Stimulated activated CD4-positive, alpha-beta T cell treated with anti-CD3 and anti-CD28 coated beads, Interleukin-15, amount 100 ng/mL, for 24 hours (primary cell): Measurements from ENCODE around the gene NYNRIN.
"Not testable (repeated sequence)": the region's sequence is repeated elsewhere in the genome, so short reads cannot be mapped to it uniquely, and the experiment has no call there.

Experiments
- DNase-seq: peaks from one replicate; pipeline ENCODE4 v3.0.0-alpha.2; 2020

Gene NYNRIN

DNA sequence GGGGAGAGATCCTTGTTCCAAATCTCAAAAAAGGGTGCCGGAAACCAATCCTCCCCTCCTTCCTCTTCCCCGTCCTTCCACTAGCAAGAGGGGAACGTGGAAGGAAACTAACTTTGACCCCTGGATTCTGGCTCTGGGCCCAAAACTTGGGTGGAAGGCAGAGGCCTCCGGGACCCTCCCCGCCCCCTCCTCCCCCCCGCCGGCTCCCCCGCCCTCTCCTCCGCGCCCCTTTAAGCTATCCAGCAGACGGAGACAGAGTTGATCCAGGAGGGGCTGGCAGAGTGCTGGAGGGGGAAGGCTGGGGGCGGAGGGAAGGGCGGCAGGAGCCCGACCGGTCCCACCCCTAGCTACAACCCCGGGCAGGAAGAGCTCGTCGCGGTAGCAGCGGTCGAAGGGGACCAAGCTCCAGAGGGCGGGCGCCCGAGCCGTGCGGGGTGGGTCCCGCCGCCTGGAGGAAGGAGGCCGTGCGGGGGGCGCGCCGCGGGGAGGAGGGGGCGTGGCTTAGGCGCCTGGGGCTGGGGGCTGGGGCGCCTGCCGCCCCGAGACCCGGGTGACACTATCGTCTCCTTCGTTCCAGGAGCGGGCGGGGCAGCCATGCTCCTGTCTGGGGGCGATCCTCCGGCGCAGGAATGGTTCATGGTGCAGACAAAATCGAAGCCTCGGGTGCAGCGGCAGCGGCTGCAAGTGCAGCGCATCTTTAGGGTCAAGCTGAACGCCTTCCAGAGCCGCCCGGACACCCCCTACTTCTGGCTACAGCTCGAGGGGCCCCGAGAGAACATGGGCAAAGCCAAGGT, at the start of gene NYNRIN:
Gene NYNRIN (plus strand): TSS at position 351 of the 794 bp plus-strand sequence. CDS start 244 bp downstream, at position 595.
- DNase-seq: peak; percentile 39

DNA sequence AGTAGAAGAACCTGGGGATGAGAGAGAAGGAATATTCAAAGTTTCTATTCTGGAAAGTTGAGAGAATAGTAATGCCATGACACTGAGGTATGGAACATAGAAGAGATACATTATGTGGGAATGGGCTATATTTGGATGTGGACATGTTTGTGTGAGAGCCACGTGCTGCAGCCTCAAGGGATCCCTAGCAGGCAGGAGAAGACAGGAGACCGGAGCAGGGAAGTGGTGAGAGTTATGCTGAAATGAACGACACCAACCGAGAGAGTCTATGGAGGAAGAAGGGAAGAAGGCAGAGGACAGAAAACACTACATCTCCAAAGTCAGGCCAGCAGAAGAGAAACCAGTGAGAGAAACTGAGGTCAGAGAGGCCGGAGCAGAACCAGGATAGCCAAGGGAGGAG, 49.1 kb upstream of the NYNRIN start:
- no peak for DNase-seq

DNA sequence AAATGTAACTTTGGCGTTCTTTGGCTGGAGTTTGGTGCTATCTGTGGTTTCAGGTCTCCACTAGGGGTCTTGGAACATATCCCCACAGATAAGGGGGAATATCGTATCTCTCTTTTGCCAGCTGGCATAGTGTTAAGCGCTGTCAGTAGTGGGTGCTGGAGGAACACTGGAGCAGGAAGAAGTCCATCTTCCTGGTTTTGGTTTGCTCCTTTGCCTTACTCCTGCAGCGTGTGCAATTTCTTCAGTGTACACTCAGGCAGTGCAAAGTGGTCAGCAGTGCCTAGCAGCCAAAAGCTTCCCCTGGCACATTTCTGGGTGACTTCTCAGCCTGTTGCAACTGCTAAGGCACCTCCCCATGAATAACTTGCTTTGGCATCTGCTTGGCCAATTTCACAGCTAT, 47.3 kb upstream of the NYNRIN start:
- DNase-seq: no peak

DNA sequence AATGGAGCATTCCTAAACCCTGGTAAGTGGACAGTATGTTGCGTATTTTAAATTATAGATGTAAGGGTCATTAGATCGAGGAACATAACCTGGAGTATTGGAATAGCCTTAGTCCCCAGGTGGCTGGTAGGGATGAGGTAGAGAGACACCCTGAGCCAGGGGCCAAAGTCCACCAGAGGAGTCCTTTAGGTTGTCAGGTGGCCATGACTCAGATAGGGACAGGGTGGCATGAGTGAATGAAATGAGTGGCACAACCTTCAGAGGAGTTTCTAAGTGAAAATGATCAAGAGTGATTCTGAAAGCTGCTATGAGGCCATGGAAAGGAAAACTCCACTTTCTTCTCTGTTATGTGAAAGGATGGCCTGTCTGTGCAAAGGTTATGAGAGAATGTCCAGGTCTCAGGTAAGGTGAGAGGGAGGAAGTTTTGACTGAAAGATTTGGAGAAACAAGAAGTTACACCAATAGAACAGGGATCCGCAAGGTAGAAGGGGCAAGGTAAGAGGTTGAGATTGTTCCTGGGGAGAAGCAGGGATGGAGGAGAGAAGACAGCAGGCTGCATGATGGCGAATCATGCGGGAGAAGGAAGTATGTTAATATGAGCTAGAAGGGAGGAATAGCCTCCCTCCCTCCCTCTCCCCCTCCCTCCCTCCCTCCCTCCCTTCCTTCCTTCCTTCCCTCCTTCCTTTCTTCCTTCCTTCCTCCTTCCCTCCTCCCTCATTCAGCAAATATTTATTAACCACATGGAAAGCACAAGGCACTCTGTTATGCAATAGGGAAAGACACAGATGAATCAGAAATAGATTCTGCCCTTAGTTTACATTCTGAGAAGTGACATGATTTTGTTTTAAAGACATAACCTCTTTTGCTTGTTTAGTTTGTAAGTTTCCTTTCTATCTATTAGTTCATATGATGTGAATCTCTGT, 45.0 kb upstream of the NYNRIN start:
- no peak for DNase-seq

DNA sequence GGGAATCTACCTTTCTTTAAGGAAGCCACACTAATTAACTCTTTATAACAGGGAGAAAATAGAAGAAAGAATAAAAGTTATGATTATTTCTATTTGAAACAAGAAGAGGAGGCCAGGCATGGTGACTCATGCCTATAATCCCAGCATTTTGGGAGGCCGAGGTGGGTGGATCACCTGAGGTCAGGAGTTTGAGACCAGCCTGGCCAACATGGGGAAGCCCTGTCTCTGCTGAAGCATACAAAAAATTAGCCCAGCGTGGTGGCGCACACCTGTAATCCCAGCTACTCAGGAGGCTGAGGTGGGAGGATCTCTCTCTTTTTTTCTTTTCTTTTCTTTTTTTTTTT, 44.3 kb upstream of the NYNRIN start:
- DNase-seq: not testable (repeated sequence)

DNA sequence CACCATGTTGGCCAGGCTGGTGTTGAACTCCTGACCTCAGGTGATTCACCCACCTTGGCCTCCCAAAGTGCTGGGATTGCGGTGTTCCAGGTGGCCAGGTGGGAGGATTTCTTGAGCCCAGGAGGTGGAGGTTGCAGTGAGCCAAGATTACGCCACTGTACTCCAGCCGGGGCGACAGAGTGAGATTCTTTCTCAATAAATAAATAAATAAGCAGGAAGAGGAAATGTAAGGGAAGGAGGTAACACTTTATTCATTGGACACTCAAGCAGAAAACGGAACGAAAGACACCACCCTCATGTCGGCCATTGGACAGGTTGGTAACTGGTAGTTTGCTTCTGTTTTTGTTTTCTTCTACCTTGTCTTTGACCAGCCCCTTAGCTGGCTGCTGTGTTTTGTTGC, 43.8 kb upstream of the NYNRIN start:
- DNase-seq: no peak

DNA sequence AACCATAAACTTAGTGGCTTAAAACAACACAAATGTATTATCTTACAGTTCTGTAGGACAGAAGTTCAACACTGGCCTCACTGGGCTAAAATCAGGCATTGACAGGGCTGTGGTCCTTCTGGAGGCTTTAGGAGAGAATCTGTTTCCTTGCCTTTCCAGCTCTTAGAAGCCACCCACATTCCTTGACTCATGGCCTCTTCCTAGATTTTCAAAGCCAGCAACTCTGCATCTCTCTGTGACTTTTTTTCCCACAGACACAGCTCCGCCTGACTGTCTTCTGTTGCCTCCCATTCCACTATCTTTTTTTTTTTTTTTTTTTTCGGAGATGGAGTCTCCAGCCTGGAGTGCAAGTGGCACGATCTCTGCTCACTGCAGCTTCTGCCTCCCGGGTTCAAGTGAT, 42.6 kb upstream of the NYNRIN start:
- no peak for DNase-seq

DNA sequence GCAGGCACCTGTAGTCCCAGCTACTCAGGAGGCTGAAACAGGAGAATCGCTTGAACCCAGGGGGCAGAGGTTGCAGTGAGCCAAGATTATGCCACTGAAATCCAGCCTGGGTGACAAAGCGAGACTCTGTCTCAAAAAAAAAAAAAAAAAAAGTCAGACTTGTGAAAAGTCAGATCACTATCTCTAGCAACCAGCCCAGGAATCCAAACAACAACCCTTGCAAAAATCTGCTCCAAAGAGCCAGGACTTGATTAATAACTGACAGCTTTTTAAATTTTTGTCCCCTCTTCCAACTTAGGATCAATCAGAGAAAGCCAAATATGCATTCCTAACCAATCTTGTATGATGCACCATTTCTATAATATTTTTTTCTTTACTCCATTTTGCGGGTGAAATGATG, 38.5 kb upstream of the NYNRIN start:
- no peak for DNase-seq

DNA sequence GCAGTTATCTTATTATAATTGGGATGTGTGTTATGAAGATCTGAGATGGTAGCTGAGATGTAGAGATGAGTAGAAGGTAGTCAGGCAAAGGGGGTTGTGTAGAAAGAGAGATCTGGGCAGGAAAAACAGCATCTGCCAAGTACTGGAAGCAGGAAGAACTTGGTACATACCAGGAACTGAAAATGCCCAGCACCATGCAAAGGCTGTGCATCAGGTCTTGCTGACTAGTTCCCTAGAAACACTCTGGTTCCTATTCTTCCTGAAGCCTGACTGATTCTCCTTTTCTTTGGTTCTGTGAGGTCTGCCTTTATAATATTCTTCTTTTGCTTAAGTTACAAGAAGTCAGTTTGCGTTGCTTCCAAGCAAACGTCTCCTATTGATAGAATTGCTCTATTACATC, 37.5 kb upstream of the NYNRIN start:
- DNase-seq: no peak

DNA sequence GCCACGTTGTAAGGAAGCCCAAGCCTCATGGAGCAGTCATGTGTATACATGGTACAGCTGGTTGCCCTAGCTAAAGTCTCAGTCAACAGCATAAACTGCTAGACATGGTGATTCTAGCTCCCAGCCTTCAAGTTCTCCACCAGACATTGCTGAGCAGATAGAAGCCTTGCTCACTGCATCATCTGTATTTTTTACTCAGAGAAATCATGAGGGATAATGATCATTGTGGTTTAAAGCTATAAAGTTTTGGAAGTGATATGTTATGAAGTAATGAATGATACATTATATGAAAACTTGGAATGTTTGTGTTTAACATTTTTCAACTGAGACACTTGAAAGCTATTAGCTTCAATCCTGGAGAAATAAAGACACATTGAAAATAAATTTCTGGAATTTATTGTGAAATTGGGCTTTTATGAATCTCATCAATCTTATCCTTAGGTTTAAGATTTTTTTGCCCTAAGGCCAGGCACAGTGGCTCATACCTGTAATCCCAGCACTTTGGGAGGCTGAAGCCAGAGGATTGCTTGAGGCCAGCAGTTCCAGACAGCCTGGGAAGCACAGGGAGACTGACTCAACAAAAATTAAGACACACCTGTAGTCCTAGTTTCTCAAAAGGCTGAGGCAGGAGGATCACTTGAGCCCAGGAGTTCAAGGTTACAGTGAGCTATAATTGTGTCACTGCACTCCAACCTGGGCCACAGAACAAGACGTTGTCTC, 36.4 kb upstream of the NYNRIN start:
- DNase-seq: no peak

DNA sequence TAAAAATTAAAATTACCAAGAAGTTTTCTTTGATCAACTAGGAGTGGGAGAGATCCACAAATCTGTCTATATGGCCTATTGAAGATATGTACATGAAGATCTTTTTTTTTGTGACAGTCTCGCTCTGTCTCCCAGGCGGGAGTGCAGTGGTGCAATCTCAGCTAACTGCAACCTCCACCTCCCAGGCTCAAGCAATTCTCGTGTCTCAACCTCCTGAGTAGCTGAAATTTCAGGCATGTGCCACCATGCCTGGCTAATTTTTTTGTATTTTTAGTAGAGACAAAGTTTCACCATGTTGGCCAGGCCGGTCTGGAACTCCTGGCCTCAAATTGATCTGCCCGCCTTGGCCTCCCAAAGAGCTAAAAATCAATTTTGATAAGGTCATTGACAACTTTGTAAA, 35.4 kb upstream of the NYNRIN start:
- no peak for DNase-seq

DNA sequence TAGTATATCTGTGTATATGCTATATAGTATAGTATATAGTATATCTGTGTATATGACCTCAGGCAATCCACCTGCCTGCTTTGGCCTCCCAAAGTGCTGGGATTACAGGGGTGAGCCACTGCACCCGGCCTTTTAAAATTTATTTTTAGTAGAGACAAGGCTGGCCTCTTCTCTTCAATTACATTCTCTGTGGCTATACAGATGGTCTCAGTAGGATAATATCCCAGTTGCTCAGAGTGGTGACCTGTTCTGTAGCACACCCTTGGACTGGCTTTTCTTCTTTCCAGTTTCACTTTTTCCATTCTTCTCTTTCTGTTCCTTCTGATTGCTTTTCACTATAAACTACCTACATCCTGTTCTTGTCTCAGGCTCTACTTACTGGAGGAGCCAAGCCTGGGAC, 34.0 kb upstream of the NYNRIN start:
- DNase-seq: no peak

DNA sequence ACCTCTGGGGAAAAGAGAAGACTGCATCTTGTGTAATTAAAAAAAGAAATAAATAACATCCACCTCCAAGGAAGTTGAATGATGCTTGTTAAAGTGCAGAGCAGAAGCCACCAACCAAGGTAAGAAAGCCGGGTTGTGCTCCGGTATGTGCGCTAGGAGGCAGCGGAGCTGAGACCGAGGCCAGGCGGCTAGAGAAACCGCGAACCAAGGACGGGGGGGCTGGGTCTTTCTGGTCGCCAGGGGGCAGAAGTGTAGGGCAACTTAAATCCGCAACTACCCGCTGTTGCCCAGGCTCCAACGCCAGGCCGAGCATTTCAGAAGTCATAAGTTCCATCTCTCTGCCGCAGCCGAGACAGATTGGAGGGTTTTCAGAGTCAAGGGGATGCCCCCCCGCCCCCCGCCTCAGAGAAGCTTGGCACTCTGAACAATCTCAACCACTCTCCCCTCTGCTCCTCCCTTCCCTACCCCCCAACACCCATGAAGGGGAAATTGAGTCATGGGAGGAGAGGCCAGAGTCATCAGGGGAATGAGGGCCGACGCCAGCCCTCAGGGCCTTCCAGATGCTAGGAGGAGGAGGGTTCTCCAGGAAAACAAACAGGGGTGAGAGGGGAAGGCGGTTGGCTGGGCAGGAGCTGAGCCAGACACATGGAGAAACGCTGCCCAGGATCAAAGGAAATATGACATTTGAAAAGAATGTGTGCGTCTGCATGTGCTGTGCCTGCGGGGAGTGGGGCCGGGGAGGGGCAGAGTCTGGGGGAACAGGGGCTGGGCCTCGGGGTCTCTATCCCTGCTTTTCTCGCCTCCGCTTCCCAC, 33.0 kb upstream of the NYNRIN start:
- peak; percentile 81 for DNase-seq

DNA sequence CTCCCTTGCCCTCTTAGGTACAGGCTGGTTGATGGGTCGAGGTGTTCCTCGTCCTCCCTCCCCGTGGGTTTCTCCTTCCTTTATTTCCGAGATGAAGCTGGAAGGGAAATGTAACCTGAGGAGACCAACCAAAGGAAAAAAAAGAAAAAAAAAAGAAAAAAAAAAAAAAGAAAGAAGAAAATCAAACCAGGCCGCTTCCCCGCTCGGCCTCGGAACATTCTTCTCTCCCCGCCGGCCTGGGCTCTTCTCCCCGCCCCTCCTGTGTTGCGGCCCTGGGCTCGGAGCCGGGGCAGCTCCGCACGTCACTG, 32.4 kb upstream of the NYNRIN start:
- no peak for DNase-seq

DNA sequence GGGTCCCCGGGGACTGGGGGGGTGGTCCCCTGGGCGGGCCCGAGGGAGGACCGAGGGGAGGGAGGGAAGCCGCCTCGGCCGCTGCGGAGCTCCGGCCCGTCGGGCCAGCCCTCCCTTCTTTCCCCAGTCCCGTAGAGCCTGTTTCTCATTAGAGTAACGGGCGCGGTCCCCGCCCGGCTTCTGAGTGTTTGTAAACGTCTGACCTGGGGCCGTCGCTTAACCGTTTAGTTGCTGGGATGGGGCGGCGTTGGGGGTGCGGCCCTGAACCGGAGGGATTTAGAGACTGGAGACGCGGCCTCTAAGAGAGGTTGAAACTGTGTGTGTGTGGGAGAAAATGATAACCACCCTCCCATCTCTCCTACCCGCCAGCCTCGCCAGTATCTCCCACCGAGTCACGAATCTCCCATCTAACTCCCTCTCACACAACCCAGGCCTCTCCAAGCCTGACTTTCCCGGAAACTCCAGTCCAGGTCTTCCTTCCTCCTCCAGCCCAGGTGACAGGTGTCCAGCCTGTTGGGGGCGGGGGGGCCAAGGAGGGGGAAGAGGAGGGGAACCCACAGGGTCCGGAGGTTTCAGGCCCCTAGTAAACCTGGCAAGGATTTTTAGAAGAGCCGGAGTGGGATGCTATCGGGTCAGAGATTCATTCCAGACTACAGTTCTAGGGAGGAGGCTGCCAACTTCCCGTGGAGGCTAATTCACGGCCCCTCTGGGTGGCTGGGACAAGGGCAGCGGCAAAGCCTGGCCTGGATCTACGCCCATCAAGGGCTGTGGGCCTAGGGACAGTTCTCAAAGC, 31.9 kb upstream of the NYNRIN start:
- peak; percentile 47 for DNase-seq

DNA sequence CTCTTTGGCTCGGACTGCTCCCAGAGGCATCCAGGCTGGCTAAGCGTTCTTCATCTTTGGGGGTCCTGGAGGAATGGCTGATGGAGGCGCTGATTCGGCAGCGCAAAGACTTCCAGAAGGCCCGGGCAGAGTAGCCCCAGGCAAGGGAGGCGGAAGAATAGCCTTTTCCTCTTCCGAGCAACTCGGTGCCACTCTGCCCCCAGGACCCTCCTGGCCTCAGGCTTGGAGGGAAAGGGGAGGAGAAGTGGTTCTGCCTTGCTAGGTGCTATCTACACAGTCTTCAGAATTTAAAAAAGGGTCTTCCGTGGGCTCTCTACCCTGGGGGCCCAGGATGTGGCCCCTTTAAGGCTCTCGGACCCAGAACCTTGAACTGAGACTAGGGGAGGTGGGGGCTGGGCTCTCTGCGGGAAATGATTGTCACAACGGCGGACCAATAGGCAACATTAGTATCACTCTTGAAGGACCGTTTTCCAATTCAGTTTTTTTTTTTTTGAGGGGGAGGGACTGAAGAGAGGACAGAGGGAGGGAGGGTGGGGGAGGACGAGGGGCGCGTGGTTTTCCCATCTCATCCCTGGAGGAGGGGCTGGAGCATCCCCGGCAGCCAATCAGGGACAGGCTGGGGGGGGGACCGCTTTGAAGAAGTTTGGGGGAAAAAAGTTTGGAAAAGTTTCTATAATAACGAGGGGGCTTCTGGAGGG, 31.1 kb upstream of the NYNRIN start, which contains the start of gene NFATC4:
Gene NFATC4 (plus strand): TSS at position 671 of the 698 bp plus-strand sequence. CDS start 157 bp downstream, outside the sequence.
- peak; percentile 39 for DNase-seq

DNA sequence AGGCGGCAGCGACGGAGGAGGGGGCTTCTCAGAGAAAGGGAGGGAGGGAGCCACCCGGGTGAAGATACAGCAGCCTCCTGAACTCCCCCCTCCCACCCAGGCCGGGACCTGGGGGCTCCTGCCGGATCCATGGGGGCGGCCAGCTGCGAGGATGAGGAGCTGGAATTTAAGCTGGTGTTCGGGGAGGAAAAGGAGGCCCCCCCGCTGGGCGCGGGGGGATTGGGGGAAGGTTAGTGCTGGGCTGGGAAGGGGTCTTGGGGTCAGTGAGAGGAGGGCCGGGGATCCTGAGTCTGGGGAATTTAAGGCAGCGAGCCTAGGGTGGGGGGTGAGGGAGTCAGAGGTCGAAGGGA, 30.6 kb upstream of the NYNRIN start:
- DNase-seq: no peak

DNA sequence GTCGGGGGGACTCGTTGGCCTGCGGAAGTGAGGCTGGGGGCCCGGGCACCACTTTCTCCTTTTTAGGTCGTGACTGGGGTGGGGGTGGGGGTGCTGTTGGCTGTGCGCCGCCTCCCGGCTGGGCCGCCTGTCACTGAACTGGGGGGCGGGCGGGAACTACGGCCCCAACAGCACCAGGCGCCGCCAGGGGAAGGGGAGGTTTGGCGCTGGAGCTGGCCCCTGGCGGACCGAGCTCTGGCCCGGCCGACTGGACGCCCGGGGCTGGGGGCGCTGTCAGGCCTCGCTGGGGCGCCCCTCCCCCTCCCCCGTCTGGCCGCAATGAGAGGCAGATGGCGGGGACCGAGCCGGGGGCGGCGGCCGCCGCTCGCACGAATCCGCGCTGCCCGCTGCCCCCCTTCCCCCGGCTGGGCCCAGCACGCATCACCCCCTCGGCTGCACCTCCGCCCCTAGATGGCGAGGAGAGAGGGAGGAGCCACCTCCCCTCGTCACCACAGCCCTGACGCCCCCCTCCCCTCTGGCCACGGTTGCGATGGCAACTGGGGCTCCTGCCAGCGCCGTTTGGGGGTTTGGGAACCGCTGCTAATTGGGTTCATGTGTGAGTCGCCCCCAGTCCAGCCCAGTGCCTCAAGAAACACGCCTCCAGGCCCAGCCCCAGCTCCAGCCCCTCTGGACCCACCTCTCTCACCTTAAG, 30.1 kb upstream of the NYNRIN start:
- DNase-seq: peak; percentile 19

DNA sequence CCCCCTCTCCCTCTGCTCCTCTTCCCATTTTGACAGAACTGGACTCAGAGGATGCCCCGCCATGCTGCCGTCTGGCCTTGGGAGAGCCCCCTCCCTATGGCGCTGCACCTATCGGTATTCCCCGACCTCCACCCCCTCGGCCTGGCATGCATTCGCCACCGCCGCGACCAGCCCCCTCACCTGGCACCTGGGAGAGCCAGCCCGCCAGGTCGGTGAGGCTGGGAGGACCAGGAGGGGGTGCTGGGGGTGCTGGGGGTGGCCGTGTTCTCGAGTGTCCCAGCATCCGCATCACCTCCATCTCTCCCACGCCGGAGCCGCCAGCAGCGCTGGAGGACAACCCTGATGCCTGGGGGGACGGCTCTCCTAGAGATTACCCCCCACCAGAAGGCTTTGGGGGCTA, 29.3 kb upstream of the NYNRIN start:
- DNase-seq: no peak

DNA sequence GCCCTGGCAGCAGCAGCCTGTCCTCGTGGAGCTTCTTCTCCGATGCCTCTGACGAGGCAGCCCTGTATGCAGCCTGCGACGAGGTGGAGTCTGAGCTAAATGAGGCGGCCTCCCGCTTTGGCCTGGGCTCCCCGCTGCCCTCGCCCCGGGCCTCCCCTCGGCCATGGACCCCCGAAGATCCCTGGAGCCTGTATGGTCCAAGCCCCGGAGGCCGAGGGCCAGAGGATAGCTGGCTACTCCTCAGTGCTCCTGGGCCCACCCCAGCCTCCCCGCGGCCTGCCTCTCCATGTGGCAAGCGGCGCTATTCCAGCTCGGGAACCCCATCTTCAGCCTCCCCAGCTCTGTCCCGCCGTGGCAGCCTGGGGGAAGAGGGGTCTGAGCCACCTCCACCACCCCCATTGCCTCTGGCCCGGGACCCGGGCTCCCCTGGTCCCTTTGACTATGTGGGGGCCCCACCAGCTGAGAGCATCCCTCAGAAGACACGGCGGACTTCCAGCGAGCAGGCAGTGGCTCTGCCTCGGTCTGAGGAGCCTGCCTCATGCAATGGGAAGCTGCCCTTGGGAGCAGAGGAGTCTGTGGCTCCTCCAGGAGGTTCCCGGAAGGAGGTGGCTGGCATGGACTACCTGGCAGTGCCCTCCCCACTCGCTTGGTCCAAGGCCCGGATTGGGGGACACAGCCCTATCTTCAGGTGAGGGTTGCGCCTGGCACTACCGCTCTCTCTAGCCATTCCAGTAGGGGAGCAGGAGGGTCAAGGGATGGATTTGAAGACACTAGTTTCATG, 28.7 kb upstream of the NYNRIN start:
- no peak for DNase-seq
